SK-N-SH (cell line): ENCODE measurements around the gene TAOK2. TPM values are rescaled to one million over a fixed set of nuclear protein-coding genes. Genes with fewer than 3 reads are reported as not detected.

Experiments used
- EP300 ChIP-seq, 2 experiments: IDR thresholded peaks; 2 replicates each; pipeline versions ENCODE4 v1.4.0 to v1.6.1; 2012; ENCODE audit warnings: borderline replicate concordance in 1 of 2, low read depth in 1 of 2, low read length in 1 of 2
- GABPA ChIP-seq: IDR thresholded peaks from 2 replicates; pipeline ENCODE4 v1.4.0; 2012; ENCODE audit warnings: low read depth, mild to moderate bottlenecking
- GATA2 ChIP-seq: sonication (generic); formaldehyde crosslinking; IDR thresholded peaks from 2 replicates; pipeline ENCODE4 v1.5.0; 2020; ENCODE audit warnings: mild to moderate bottlenecking, missing genetic modification reagents
- MAX ChIP-seq: IDR thresholded peaks from 2 replicates; pipeline ENCODE4 v1.4.0; 2012; ENCODE audit warnings: low read depth
- MXI1 ChIP-seq: IDR thresholded peaks from 2 replicates; pipeline ENCODE4 v1.6.1; 2012; ENCODE audit warnings: mild to moderate bottlenecking, low read depth, low read length, improper control_type of control experiment
- NRF1 ChIP-seq: IDR thresholded peaks from 2 replicates; pipeline ENCODE4 v1.6.1; 2012; ENCODE audit warnings: low read depth, mild to moderate bottlenecking, low read length
- PBX3 ChIP-seq: IDR thresholded peaks from 2 replicates; pipeline ENCODE4; 2012
- RAD21 ChIP-seq: IDR thresholded peaks from 2 replicates; pipeline ENCODE4 v1.6.1; 2012; ENCODE audit warnings: mild to moderate bottlenecking, low read length
- RCOR1 ChIP-seq: fragments of 150-350 bp; IDR thresholded peaks from 2 replicates; pipeline ENCODE4 v1.6.1; 2017; ENCODE audit warnings: antibody characterized with exemption, low read length
- REST ChIP-seq: IDR thresholded peaks from 2 replicates; pipeline ENCODE4 v1.6.1; 2012; ENCODE audit warnings: mild to moderate bottlenecking, low read depth, low read length, moderate library complexity
- RFX5 ChIP-seq: IDR thresholded peaks from 2 replicates; pipeline ENCODE4 v1.6.1; 2012; ENCODE audit warnings: mild to moderate bottlenecking, improper control_type of control experiment, low read length
- SMC3 ChIP-seq: IDR thresholded peaks from 2 replicates; pipeline ENCODE4 v1.6.1; 2012; ENCODE audit warnings: low read depth, low read length, improper control_type of control experiment
- TAF1 ChIP-seq: IDR thresholded peaks from 2 replicates; pipeline ENCODE4 v1.6.1; 2012; ENCODE audit warnings: low read depth, mild to moderate bottlenecking, low read length, moderate library complexity, borderline replicate concordance
- USF1 ChIP-seq: IDR thresholded peaks from 2 replicates; pipeline ENCODE4 v1.4.0; 2012; ENCODE audit warnings: low read depth, borderline replicate concordance
- USF2 ChIP-seq: fragments of 150-350 bp; IDR thresholded peaks from 2 replicates; pipeline ENCODE4 v1.6.1; 2017; ENCODE audit warnings: antibody characterized with exemption, low read length, low read depth, borderline replicate concordance
- ZBTB33 ChIP-seq: IDR thresholded peaks from 2 replicates; pipeline ENCODE4 v1.4.0; 2012; ENCODE audit warnings: low read depth, borderline replicate concordance
- polyA plus RNA-seq, 3 experiments: library from polyadenylated mRNA; depleted of rRNA; stranded (reverse); fragments of >200 nt; gene quantifications; 2 replicates each; pipeline ENCODE4 v1.2.3, GENCODE V29; 2012

The TAOK2 gene
- polyA plus RNA-seq, 1 of the 3 experiments (the other 2 are of a cell fraction): 21.9 TPM

GRCh38 chr16:29961479-29962343 is 12.0 kb upstream of the TAOK2 start, which contains the start of gene TMEM219 (continued):
- TF ChIP-seq REST (0 out of 2 replicates have a peak, but pooled peaks have one; percentile 7), GABPA (0 out of 2 replicates have a peak, but pooled peaks have one; percentile 21), GATA2 (CRISPR knock-in tag) (no peak), EP300 (IDR thresholded peaks at IDR 0.05; ENCODE audit: borderline replicate concordance in 1 of 2, low read depth in 1 of 2, low read length in 1 of 2) (peak in 1 of 2 experiments; percentile 26; a peak in 1 of 4 replicates), USF2 (no peak), RFX5 (no peak), MAX (peak; percentile 78; the same call in 1 of the 2 replicates), PBX3 (no peak), TAF1 (peak; percentile 70; the same call in 1 of the 2 replicates), ZBTB33 (no peak), NRF1 (peak; percentile 90), USF1 (0 out of 2 replicates have a peak, but pooled peaks have one; percentile 9), SMC3 (no peak), MXI1 (no peak), RCOR1 (no peak), RAD21 (no peak)
